C1 segment of cervical spinal cord (tissue), 14 donors: ENCODE results near the gene GCN1.

ENCODE experiments used
- DNase-seq, 14 donors: peaks; one replicate each; lab custom pipeline; 2025; lab: John Stamatoyannopoulos, UW

GCN1 gene

GRCh38 chr12:120229071-120229486 lies 34.6 kb upstream of the GCN1 start:
- DNase-seq = no peak

GRCh38 chr12:120228291-120229070 lies 34.0 kb upstream of the GCN1 start:
- peak in 13 of 14 donors; percentile 45 to 84 (median 72) for DNase-seq

- no peak for DNase-seq
Measured at GRCh38 chr12:120228041-120228290, 33.5 kb upstream of the GCN1 start.

GRCh38 chr12:120227233-120228040 lies 32.9 kb upstream of the GCN1 start:
- DNase-seq = no peak

GRCh38 chr12:120225852-120226640 lies 31.5 kb upstream of the GCN1 start:
- no peak for DNase-seq

- no peak for DNase-seq
Measured at GRCh38 chr12:120225200-120225558, 30.7 kb upstream of the GCN1 start.

- DNase-seq = peak in 8 of 14 donors; percentile 19 to 64 (median 44)
Measured at GRCh38 chr12:120224304-120225199, 30.0 kb upstream of the GCN1 start.

- DNase-seq = no peak
Measured at GRCh38 chr12:120223458-120224303, 29.2 kb upstream of the GCN1 start.

GRCh38 chr12:120222288-120222832 lies 27.8 kb upstream of the GCN1 start:
- no peak for DNase-seq

- no peak for DNase-seq
Measured at GRCh38 chr12:120221576-120221900, 27.0 kb upstream of the GCN1 start.

- DNase-seq = peak in 5 of 14 donors; percentile 15 to 32 (median 23)
Measured at GRCh38 chr12:120220838-120221575, 26.5 kb upstream of the GCN1 start.

GRCh38 chr12:120218680-120219606 lies 24.4 kb upstream of the GCN1 start:
- DNase-seq = no peak

- no peak for DNase-seq
Measured at GRCh38 chr12:120216742-120217605, 22.5 kb upstream of the GCN1 start.

GRCh38 chr12:120215766-120216735 lies 21.5 kb upstream of the GCN1 start:
- DNase-seq = no peak

- DNase-seq = no peak
Measured at GRCh38 chr12:120215357-120215735, 20.8 kb upstream of the GCN1 start.
